Retinal pigment epithelial cell (primary cell): Measurements from ENCODE around the gene HOATZ.

Source experiments
- DNase-seq: peaks from one replicate; pipeline ENCODE4 v3.0.0-alpha.2; 2010; ENCODE audit warnings: low read depth
- H3K4me3 ChIP-seq: 2 replicates; pipeline ENCODE4 v1.5.1; 2011; ENCODE audit warnings: mild to moderate bottlenecking, low read length, control low read depth, moderate library complexity
- TF ChIP-seq, protein P1 (sequence below): conservative IDR thresholded peaks from 2 replicates; pipeline ENCODE4 v1.5.1; 2011; ENCODE audit warnings: low read depth, low read length, control low read depth, inconsistent platforms

Gene HOATZ

DNA sequence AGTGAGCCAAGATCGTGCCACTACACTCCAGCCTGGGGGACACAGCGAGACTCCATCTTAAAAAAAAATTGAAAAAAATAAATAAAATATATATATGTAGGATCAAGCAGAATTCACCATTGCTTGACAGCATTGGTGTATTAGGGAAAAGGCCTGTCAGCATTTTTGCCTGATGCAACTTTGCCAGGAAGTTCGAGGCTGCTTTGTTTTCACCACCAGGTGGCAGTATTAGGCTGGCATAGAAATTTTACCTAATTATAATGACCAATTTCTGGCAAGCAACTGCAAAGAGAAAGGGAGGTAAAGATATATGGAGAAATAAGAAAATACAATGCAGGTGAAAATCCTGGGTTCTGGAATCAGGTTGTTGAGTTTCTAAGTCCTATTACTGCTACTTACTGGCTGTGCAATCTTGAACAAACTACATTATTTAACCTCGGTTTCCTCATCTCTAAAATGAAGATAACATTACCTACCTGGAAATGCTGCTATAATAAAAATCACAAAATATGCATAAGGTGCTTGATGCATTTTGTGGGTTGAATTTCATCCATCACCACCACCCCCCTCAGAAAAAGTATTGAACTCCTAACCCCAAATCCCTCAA is 50.6 kb downstream of the HOATZ start:
- no peak overlapping the region for H3K4me3 ChIP-seq
- peak; percentile 37 for DNase-seq
- TF ChIP-seq, protein P1, sequence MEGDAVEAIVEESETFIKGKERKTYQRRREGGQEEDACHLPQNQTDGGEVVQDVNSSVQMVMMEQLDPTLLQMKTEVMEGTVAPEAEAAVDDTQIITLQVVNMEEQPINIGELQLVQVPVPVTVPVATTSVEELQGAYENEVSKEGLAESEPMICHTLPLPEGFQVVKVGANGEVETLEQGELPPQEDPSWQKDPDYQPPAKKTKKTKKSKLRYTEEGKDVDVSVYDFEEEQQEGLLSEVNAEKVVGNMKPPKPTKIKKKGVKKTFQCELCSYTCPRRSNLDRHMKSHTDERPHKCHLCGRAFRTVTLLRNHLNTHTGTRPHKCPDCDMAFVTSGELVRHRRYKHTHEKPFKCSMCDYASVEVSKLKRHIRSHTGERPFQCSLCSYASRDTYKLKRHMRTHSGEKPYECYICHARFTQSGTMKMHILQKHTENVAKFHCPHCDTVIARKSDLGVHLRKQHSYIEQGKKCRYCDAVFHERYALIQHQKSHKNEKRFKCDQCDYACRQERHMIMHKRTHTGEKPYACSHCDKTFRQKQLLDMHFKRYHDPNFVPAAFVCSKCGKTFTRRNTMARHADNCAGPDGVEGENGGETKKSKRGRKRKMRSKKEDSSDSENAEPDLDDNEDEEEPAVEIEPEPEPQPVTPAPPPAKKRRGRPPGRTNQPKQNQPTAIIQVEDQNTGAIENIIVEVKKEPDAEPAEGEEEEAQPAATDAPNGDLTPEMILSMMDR: peak; percentile 87

DNA sequence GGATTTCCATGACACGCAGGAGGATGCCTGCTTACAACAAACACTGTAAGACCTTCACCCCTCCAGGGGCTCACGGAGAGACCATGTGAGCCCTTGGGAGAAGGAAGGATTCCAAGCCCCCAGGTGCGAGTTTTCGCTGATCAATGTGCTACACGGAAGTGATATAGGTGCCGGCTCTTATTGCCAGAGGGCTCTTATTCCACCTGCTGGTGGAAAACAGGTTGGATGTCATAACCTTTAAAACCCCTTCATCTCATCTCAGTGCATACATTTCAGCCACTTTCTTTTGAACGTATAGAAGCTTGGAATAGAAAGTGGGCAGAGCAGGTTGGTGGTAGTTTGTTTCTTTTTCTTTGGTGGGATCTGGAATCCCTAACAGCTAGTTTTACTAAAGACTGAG is 51.7 kb downstream of the HOATZ start:
- TF ChIP-seq, protein P1: no peak

DNA sequence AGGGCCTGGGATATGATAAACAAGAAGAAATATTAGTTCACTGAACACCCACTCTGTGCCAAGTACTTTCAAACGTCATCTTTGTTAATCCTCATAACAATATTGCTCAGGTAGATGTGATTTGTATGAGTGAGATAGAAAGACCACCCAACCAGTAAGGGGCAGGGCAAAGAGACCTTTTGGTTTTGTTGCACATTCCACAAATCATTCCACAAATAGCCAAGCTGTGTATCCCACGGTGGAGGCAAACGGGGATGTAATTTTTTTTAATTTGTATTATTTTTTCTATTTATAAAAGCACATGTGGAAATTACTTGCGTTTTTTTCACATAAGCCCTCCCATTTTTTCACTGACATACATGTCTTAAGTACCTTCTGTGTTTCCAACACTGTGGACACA is 54.9 kb downstream of the HOATZ start:
- TF ChIP-seq, protein P1: no peak
- H3K4me3 ChIP-seq: no peak overlapping the region
- DNase-seq: no peak

More for the DNA sequence above, 51.7 kb downstream of the HOATZ start:
- no peak overlapping the region for H3K4me3 ChIP-seq
- DNase-seq: no peak

DNA sequence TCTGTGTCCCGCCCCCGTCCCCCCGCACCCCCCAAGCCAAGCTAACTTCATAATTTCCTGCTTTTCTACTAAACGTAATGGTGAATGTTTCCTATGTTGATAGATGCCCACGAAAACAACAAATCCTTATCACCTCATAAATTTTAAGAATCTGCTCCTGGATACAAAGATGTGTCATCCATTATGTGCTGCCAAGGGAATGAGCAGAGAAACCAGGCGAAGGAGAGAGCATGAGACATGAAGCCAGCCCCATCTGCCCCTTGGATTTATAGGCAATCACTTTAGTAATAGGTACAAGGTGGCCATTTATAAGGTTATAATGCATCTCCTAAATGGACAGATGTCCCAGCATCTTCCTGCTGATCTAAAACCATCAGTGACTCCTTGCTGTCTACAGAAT is 56.2 kb downstream of the HOATZ start:
- H3K4me3 ChIP-seq: no peak overlapping the region
- no peak for DNase-seq
- TF ChIP-seq, protein P1: no peak

DNA sequence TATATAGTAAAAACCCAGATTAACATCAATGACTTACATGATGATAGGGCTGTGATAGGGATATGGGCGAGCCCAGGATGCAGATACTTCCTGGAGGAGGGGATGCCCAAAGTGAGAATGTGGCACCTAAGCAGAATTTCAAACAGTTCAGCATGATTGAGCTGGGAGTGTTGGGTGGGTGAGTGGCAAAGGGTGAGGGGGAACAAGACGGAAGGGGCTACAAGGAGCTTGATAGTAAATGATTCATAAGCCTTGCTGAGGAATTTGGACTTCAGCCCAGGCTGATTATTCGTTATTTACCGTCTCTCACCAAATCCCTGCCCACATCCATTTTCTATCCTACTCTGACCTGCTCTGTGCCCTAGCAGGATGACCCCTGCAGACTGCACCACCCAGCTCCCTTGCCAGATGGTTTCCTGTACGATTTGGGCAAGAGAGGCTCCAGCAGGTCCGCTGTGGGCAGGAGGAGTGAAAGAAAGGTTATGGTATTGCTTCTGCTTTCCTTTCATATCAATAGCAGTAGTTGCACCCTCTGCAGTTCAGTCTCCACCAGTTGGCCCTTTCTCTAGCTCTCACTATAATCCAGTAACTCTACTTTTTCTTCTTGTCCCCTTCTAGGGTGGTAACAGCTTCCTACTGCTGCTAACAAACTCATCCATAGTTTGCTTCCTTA is 57.4 kb downstream of the HOATZ start:
- H3K4me3 ChIP-seq: no peak overlapping the region
- TF ChIP-seq, protein P1: no peak
- no peak for DNase-seq

DNA sequence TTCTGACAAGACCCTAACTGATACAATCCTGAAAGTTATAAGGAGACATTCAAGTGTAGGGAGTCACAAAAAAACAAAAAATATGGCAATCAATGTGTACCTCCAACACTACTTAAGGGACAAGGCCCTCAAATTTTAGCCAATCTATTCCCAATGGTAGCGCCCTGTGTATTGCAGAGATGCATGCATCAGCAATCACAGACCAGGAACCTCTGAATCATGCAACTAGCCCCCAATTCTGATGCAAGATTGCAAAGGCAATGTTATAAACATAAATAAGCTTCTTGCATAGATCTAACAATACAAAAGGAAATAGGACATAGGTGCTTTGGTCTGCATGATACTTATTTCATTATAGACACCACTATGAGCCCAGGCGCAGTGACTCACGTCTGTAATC is 58.0 kb downstream of the HOATZ start:
- H3K4me3 ChIP-seq: no peak overlapping the region
- TF ChIP-seq, protein P1: no peak
- DNase-seq: no peak

DNA sequence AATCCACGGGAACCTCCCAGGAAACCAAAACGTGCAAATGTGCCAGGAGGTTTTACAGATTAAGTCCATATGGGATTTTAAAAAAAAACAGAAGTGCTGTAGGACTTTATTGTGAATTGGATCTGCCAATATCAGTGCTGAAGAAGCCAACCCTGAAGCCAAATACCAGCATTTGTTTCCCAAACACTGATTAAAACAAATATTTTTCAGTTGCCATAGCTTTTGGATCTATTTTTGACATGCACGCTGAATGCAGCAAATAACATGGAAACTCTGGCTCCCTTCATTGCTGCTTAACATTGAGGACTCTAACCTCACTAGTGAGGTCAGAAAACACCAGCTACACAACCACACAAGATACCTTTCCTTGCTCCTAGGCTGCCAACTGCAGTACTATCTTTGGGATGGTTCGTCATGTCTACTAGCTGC is 59.3 kb downstream of the HOATZ start:
- TF ChIP-seq, protein P1: no peak
- no peak for DNase-seq
- H3K4me3 ChIP-seq: no peak overlapping the region
